22Rv1 (cell line): ENCODE measurements around the gene OTUD1.

Source experiments
- CTCF ChIP-seq: fragments of 450-650 bp; IDR thresholded peaks from 2 replicates; pipeline ENCODE4 v1.5.1; 2017; ENCODE audit warnings: mild to moderate bottlenecking
- ZFX ChIP-seq: fragments of 450-650 bp; IDR thresholded peaks from 2 replicates; pipeline ENCODE4 v1.6.1; 2017; ENCODE audit warnings: antibody characterized with exemption, borderline replicate concordance

GRCh38 chr10:23448323-23448722 lies 9.4 kb downstream of the OTUD1 start:
- TF ChIP-seq CTCF = no peak
- no peak for TF ChIP-seq ZFX
